HepG2 (cell line): ENCODE data around the gene TLE1. TPM values are rescaled to one million over a fixed set of nuclear protein-coding genes. Genes with fewer than 3 reads are reported as not detected.

Experiments
- GMEB2 ChIP-seq: IDR thresholded peaks from 2 replicates; pipeline ENCODE4 v1.6.1; 2016; ENCODE audit warnings: missing biosample characterization, missing genetic modification reagents, low read depth
- HINFP ChIP-seq: sonication (generic); formaldehyde crosslinking; IDR thresholded peaks from 2 replicates; pipeline ENCODE4 v1.4.0; 2020; ENCODE audit warnings: low read depth, mild to moderate bottlenecking, missing genetic modification reagents
- RFXAP ChIP-seq: sonication (generic); formaldehyde crosslinking; IDR thresholded peaks from 2 replicates; pipeline ENCODE4 v1.4.0; 2020; ENCODE audit warnings: missing genetic modification reagents, borderline replicate concordance
- TGIF2 ChIP-seq: IDR thresholded peaks from 2 replicates; pipeline ENCODE4 v1.6.1; 2016; ENCODE audit warnings: control low read depth, missing compliant biosample characterization
- TRAFD1 ChIP-seq: sonication (generic); formaldehyde crosslinking; IDR thresholded peaks from 2 replicates; pipeline ENCODE4 v1.5.1; 2020; ENCODE audit warnings: missing genetic modification reagents, mild to moderate bottlenecking, borderline replicate concordance
- ZBTB7B ChIP-seq: sonication (generic); formaldehyde crosslinking; IDR thresholded peaks from 2 replicates; pipeline ENCODE4 v1.4.0; 2020; ENCODE audit warnings: missing genetic modification reagents
- ZBTB8A ChIP-seq: sonication (generic); formaldehyde crosslinking; IDR thresholded peaks from 2 replicates; pipeline ENCODE4 v1.4.0; 2020; ENCODE audit warnings: mild to moderate bottlenecking, low read depth, missing genetic modification reagents, borderline replicate concordance
- ZMYM4 ChIP-seq: sonication (generic); formaldehyde crosslinking; IDR thresholded peaks from 2 replicates; pipeline ENCODE4 v1.8.1; 2023; ENCODE audit warnings: mild to moderate bottlenecking, missing genetic modification reagents
- ZNF20 ChIP-seq: sonication (generic); formaldehyde crosslinking; IDR thresholded peaks from 2 replicates; pipeline ENCODE4 v1.4.0; 2020; ENCODE audit warnings: mild to moderate bottlenecking, moderate library complexity, missing genetic modification reagents
- ZNF337 ChIP-seq: sonication (generic); formaldehyde crosslinking; IDR thresholded peaks from 2 replicates; pipeline ENCODE4 v1.5.1; 2020; ENCODE audit warnings: missing genetic modification reagents, low read depth, mild to moderate bottlenecking, borderline replicate concordance
- ZNF512B ChIP-seq: sonication (generic); formaldehyde crosslinking; IDR thresholded peaks from 2 replicates; pipeline ENCODE4 v1.5.1; 2020; ENCODE audit warnings: missing genetic modification reagents, mild to moderate bottlenecking, borderline replicate concordance
- ZNF557 ChIP-seq: sonication (generic); formaldehyde crosslinking; IDR thresholded peaks from 2 replicates; pipeline ENCODE4 v1.4.0; 2020; ENCODE audit warnings: missing genetic modification reagents
- ZNF644 ChIP-seq: IDR thresholded peaks from 2 replicates; pipeline ENCODE4 v1.6.1; 2016; ENCODE audit warnings: low read depth
- ZNF720 ChIP-seq: sonication (generic); formaldehyde crosslinking; IDR thresholded peaks from 2 replicates; pipeline ENCODE4 v1.4.0; 2020; ENCODE audit warnings: missing genetic modification reagents
- ZNF740 ChIP-seq: sonication (generic); formaldehyde crosslinking; IDR thresholded peaks from 2 replicates; pipeline ENCODE4 v1.4.0; 2020; ENCODE audit warnings: missing genetic modification reagents
- ZNF839 ChIP-seq: sonication (generic); formaldehyde crosslinking; IDR thresholded peaks from 2 replicates; pipeline ENCODE4 v1.4.0; 2020; ENCODE audit warnings: missing genetic modification reagents, mild to moderate bottlenecking, borderline replicate concordance
- ZSCAN25 ChIP-seq: sonication (generic); formaldehyde crosslinking; IDR thresholded peaks from 2 replicates; pipeline ENCODE4 v1.8.0; 2022; ENCODE audit warnings: mild to moderate bottlenecking, missing genetic modification reagents
- polyA plus RNA-seq, 8 experiments: library from polyadenylated mRNA; depleted of rRNA in 3 of 8; stranded (reverse) in 7 of 8; unstranded in 1 of 8; fragments of >200 nt; fragmentation: Illumina TruSeq in 4 of 8; extraction: Trizol in 4 of 8; gene quantifications; 2 replicates each; pipeline versions ENCODE4 v1.2.1 to v1.2.3, GENCODE V29; 2011 to 2016; ENCODE audit warnings: low read depth in 4 of 8, missing spikeins in 1 of 8, mixed read lengths in 1 of 8; ENCODE audit not compliant: insufficient read depth in 1 of 8
- total RNA-seq, 5 experiments: library from RNA; depleted of rRNA; stranded (reverse); fragments of >200 nt; fragmentation: Illumina TruSeq; extraction: Trizol; gene quantifications; 2 replicates each; pipeline ENCODE4 v1.2.3, GENCODE V29; 2016; ENCODE audit warnings: low read depth in 1 of 5

The TLE1 gene
- total and polyA plus RNA-seq, 2 of the 13 experiments (the other 11 are each of a cell fraction or from before 2014, with no cell fraction given), result 35.9 to 109 TPM

GRCh38 chr9:81689343-81690175, at the start of gene TLE1 (continued):
- TF ChIP-seq ZNF337 (no peak), ZNF839 (CRISPR knock-in tag) (no peak), HINFP (CRISPR knock-in tag) (peak; percentile 66; the same call in 1 of the 2 replicates), RFXAP (peak; percentile 68; the same call in 1 of the 2 replicates), ZSCAN25 (no peak), ZNF720 (CRISPR knock-in tag) (no peak), ZNF557 (peak; percentile 31; the same call in 1 of the 2 replicates), TRAFD1 (CRISPR knock-in tag) (no peak), TGIF2 (no peak; the same call in 1 of the 2 replicates), ZNF644 (CRISPR knock-in tag) (no peak), ZNF740 (CRISPR knock-in tag) (peak; percentile 97), ZNF512B (CRISPR knock-in tag) (0 out of 2 replicates have a peak, but pooled peaks have one; percentile 28), GMEB2 (peak; percentile 44), ZBTB7B (CRISPR knock-in tag) (no peak), ZBTB8A (CRISPR knock-in tag) (peak; percentile 58; the same call in 1 of the 2 replicates), ZNF20 (CRISPR knock-in tag) (no peak), ZMYM4 (peak; percentile 52)
